Measurements from ENCODE around the gene EIF4E3. TPM values are rescaled to one million over a fixed set of nuclear protein-coding genes. Genes with fewer than 3 reads are reported as not detected.
A peak's percentile ranks its signal among the peaks of the same experiment; 100 is the strongest.

Gene EIF4E3
- total RNA-seq, 1 experiment from 2014 or later: 4.3 TPM

DNA sequence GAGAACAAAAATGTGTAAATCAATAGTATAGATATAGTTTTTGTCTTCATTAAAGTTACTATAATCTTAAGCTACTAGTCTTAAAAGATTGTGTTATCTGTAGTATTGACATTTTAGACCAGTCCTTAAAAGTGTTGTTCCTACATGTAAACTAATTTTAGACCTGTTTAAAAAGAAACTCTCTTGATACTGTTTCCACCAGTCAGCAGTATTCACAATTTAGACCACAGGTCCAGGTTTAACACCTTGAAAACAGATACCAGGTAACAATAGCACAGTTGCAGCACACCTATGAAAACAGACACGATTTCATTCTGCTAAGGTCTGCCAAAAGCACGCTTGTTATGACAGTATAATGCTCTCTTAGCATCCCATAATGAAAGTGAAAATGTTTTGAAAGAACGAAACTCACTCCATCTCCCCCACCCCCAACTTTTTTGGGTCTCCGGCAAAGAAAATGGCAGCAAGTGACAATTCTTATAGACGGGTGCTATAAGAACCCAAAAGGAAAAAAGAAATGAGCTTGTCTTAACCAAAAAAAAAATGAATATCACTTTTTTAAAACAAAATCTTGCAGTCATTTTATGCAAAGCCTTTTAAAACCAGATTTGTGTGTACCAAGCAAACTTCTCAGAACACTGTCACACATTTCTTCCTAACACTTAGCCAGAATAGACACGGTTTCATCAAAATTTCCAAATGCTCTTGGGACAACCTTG is 1.6 kb downstream of the EIF4E3 start:
- TF ChIP-seq, protein P1, sequence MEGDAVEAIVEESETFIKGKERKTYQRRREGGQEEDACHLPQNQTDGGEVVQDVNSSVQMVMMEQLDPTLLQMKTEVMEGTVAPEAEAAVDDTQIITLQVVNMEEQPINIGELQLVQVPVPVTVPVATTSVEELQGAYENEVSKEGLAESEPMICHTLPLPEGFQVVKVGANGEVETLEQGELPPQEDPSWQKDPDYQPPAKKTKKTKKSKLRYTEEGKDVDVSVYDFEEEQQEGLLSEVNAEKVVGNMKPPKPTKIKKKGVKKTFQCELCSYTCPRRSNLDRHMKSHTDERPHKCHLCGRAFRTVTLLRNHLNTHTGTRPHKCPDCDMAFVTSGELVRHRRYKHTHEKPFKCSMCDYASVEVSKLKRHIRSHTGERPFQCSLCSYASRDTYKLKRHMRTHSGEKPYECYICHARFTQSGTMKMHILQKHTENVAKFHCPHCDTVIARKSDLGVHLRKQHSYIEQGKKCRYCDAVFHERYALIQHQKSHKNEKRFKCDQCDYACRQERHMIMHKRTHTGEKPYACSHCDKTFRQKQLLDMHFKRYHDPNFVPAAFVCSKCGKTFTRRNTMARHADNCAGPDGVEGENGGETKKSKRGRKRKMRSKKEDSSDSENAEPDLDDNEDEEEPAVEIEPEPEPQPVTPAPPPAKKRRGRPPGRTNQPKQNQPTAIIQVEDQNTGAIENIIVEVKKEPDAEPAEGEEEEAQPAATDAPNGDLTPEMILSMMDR (IDR thresholded peaks at IDR 0.05; ENCODE audit: unreplicated experiment): no peak
- POLR2A ChIA-PET: interaction anchor here (1.1 to 1.5 kb wide), 4 partner anchors 10 to 40 kb away, joined by 3 to 5 read pairs (median 4); no protein-coding TSS in a partner anchor
- H3K4me1 Mint-ChIP-seq (ENCODE audit: insufficient read depth, unreplicated experiment): no peaks in the 10 kb centered on the region
- no peak for DNase-seq (ENCODE audit: unreplicated experiment)
- no TSS peak for BruUV-seq (replicated peaks)
- H3K36me3 Mint-ChIP-seq (ENCODE audit: insufficient read depth, unreplicated experiment): no peaks in the 10 kb centered on the region
- CTCF ChIA-PET: interaction anchor here (1.0 to 2.1 kb wide), 8 partner anchors 11 to 152 kb away, joined by 3 to 12 read pairs (median 4); no protein-coding TSS in a partner anchor
- no peak overlapping the region for H3K27ac Mint-ChIP-seq (ENCODE audit: low read depth, unreplicated experiment)
- no peaks in the 10 kb centered on the region for H3K27me3 Mint-ChIP-seq (ENCODE audit: insufficient read depth, unreplicated experiment)
- H3K4me3 Mint-ChIP-seq (ENCODE audit: unreplicated experiment): peak overlapping the region; percentile 77
- no peaks in the 10 kb centered on the region for H3K9me3 Mint-ChIP-seq (ENCODE audit: unreplicated experiment)
- intact Hi-C loops (cut with micrococcal nuclease): no loop called here

GRCh38 chr3:71722693-71723092 is 2.5 kb downstream of the EIF4E3 start:
- intact Hi-C loops (cut with micrococcal nuclease): no loop called here
- no TSS peak for BruUV-seq (replicated peaks)
- TF ChIP-seq, protein P1 (IDR thresholded peaks at IDR 0.05; ENCODE audit: unreplicated experiment): no peak
- Mint-ChIP-seq H3K9me3 (ENCODE audit: unreplicated experiment) (no peaks in the 10 kb centered on the region), H3K27me3 (ENCODE audit: insufficient read depth, unreplicated experiment) (no peaks in the 10 kb centered on the region), H3K4me3 (ENCODE audit: unreplicated experiment) (no peak overlapping the region), H3K4me1 (ENCODE audit: insufficient read depth, unreplicated experiment) (no peaks in the 10 kb centered on the region), H3K36me3 (ENCODE audit: insufficient read depth, unreplicated experiment) (no peaks in the 10 kb centered on the region), H3K27ac (ENCODE audit: low read depth, unreplicated experiment) (no peak overlapping the region)
- CTCF ChIA-PET: interaction anchor here (0.6 to 2.1 kb wide), 6 partner anchors 11 to 1220 kb away, joined by 3 to 12 read pairs (median 4); no protein-coding TSS in a partner anchor
- POLR2A ChIA-PET: no interaction called here
- DNase-seq (ENCODE audit: unreplicated experiment): no peak

- Mint-ChIP-seq H3K9me3 (ENCODE audit: unreplicated experiment) (no peaks in the 10 kb centered on the region), H3K27ac (ENCODE audit: low read depth, unreplicated experiment) (peak overlapping the region; percentile 13), H3K4me3 (ENCODE audit: unreplicated experiment) (no peak overlapping the region), H3K4me1 (ENCODE audit: insufficient read depth, unreplicated experiment) (no peaks in the 10 kb centered on the region), H3K27me3 (ENCODE audit: insufficient read depth, unreplicated experiment) (no peaks in the 10 kb centered on the region), H3K36me3 (ENCODE audit: insufficient read depth, unreplicated experiment) (no peaks in the 10 kb centered on the region)
- no peak for DNase-seq (ENCODE audit: unreplicated experiment)
- ChIA-PET POLR2A (no interaction called here), CTCF (interaction anchor here (1.1 kb wide), 1 partner anchor 11 kb away, joined by 12 read pairs; no protein-coding TSS in a partner anchor)
- TF ChIP-seq, protein P1 (IDR thresholded peaks at IDR 0.05; ENCODE audit: unreplicated experiment): no peak
- intact Hi-C loops (cut with micrococcal nuclease): no loop called here
- no TSS peak for BruUV-seq (replicated peaks)
Measured at GRCh38 chr3:71721651-71722157, 3.5 kb downstream of the EIF4E3 start.

DNA sequence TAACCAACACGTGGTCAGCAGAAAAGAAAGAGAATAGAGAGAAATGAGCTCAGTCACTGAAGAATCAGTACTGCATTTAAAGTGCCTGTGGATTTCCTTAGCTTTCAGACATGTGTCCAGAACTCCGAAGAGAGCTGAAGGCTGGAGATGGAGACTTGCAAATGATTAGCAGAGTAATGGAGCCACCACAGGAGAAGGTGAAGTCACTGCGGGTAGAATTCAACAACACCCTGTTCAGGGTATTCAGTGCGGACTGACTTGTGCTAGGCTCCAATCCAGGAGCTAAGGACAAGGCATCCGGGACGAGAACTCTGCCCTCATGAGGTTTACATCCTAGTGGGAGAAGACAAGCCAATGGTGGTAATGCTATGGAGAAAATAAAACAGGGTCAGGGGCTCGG is 4.2 kb downstream of the EIF4E3 start:
- no peak overlapping the region for H3K4me3 Mint-ChIP-seq (ENCODE audit: unreplicated experiment)
- CTCF ChIA-PET: interaction anchor here (1.1 to 2.3 kb wide), 2 partner anchors 9 to 10 kb away, joined by 12 to 20 read pairs; no protein-coding TSS in a partner anchor
- TF ChIP-seq, protein P1 (IDR thresholded peaks at IDR 0.05; ENCODE audit: unreplicated experiment): no peak
- intact Hi-C loops (cut with micrococcal nuclease): no loop called here
- H3K36me3 Mint-ChIP-seq (ENCODE audit: insufficient read depth, unreplicated experiment): no peaks in the 10 kb centered on the region
- DNase-seq (ENCODE audit: unreplicated experiment): no peak
- no peaks in the 10 kb centered on the region for H3K4me1 Mint-ChIP-seq (ENCODE audit: insufficient read depth, unreplicated experiment)
- no peak overlapping the region for H3K27ac Mint-ChIP-seq (ENCODE audit: low read depth, unreplicated experiment)
- no TSS peak for BruUV-seq (replicated peaks)
- no peaks in the 10 kb centered on the region for H3K9me3 Mint-ChIP-seq (ENCODE audit: unreplicated experiment)
- POLR2A ChIA-PET: no interaction called here
- H3K27me3 Mint-ChIP-seq (ENCODE audit: insufficient read depth, unreplicated experiment): no peaks in the 10 kb centered on the region

Measured in MCF 10A (cell line).